ENCODE data around the gene BBS1.
"Not testable (repeated sequence)": the region's sequence is repeated elsewhere in the genome, so short reads cannot be mapped to it uniquely, and the experiment has no call there.

- not testable (repeated sequence) for TF ChIP-seq TEAD4 (IDR thresholded peaks at IDR 0.05; ENCODE audit: borderline replicate concordance, insufficient read depth); MAX (IDR thresholded peaks at IDR 0.05; ENCODE audit: low read depth); IRF3 (IDR thresholded peaks at IDR 0.05; ENCODE audit: low read depth, low read length); NFIC (IDR thresholded peaks at IDR 0.05; ENCODE audit: borderline replicate concordance); CTCF (IDR thresholded peaks at IDR 0.05); FOXM1 (IDR thresholded peaks at IDR 0.05; ENCODE audit: low read depth); POLR2AphosphoS5 (IDR thresholded peaks at IDR 0.05; ENCODE audit: low read depth, low read length); REST (IDR thresholded peaks at IDR 0.05; ENCODE audit: low read depth, low read length); PBX3 (IDR thresholded peaks at IDR 0.05)
These were observed 30.2 kb downstream of the BBS1 start for GRCh38 chr11:66540598-66540997.

All from SK-N-SH (cell line).